Limb (tissue), 2 donors: Measurements from ENCODE around the gene FAM81A.
"Not testable (repeated sequence)": the region's sequence is repeated elsewhere in the genome, so short reads cannot be mapped to it uniquely, and the experiment has no call there.

Source experiments
- DNase-seq, 2 donors: peaks; one replicate each; pipeline ENCODE4 v3.0.0-alpha.2; 2016; ENCODE audit errors: extremely low spot score in 2 of 2

The FAM81A gene

GRCh38 chr15:59484399-59484798 is 46.4 kb downstream of the FAM81A start:
- DNase-seq: no peak

GRCh38 chr15:59485036-59485435 is 47.0 kb downstream of the FAM81A start:
- no peak for DNase-seq

- not testable (repeated sequence) for DNase-seq
Measured at GRCh38 chr15:59489485-59489884, 51.5 kb downstream of the FAM81A start.

DNA sequence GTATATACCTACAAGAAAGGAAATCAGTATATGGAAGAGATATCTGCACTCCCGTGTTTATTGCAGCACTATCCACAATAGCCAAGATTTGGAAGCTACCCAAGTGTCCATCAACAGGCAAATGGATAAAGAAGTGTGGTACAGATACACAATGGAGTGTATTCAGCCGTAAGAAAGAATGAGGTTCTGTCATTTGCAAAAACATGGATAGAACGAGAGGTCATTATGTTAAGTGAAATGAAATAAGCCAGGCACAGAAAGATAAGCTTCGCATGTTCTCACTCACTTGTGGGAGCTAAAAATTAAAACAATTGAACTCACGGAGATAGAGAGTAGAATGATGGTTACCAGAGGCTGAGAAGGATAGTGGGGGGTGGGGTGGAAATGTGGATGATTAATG is 53.1 kb downstream of the FAM81A start:
- DNase-seq: no peak

DNA sequence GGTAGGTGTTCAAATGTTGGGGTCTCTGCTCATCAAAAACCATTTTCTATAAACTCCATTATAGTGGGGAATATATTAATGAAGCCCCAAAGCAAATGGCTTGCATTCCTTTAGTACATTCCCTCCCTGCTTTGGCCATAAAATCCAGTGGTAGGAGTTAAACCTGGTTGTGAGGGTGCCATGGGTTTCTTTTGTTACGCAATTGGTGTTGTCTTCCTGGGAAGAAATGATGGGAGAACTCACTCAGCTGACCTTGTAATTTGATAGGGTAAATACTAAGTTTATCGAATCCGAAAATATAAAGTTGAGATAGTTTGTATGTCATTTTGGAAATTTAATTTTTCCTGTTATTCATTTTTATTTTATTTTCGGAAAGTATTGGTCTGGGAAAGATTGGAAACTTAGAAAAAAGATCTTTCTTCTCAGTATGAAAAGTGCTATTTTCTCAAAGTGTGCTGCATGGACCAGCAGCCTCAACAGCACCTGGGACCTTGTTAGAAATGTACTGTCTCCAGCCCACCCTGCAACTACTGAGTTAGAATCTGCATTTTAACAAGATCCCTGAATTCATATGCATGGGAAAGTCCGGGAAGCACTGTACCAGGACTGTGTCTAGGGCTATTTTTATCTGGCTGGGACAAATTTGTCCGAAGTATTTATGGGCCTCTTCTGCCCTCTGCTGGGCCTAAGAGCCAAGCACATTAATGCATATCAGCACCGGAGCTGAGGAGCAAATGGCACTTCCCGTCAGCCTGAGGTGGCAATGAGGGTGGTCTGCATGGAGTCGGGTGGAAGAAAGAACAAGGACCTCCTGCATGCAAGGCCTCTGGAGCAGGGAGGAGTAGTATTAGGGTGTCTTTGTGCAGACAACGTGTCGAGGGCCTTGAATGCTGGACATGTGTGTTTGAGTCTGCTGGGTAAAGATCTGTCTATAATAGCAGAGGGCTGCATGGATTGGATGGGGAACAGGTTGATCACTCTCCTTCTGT is 54.7 kb downstream of the FAM81A start:
- DNase-seq: peak; percentile 73 to 82

DNA sequence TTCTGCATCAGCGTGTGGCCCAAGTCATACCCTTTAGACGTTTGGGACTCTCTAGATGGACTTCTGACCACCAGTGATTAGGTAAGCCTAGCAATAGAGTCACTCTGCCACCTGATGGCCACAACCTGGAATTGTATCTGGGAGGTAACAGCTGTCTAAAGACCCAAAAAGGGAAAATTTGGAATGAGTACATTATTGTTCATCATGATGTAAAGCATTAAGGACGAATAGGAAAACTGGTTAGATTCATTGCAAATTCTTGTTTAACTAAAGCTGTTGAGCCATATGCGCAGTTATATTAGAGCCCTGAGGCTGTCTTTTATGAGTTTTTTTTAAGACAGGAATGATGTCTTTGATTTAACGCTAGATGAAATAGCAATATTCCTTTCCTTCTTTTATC is 63.6 kb downstream of the FAM81A start:
- peak in 1 of 2 donors; percentile 11 for DNase-seq

GRCh38 chr15:59515190-59515589 is 77.2 kb downstream of the FAM81A start:
- DNase-seq: no peak

DNA sequence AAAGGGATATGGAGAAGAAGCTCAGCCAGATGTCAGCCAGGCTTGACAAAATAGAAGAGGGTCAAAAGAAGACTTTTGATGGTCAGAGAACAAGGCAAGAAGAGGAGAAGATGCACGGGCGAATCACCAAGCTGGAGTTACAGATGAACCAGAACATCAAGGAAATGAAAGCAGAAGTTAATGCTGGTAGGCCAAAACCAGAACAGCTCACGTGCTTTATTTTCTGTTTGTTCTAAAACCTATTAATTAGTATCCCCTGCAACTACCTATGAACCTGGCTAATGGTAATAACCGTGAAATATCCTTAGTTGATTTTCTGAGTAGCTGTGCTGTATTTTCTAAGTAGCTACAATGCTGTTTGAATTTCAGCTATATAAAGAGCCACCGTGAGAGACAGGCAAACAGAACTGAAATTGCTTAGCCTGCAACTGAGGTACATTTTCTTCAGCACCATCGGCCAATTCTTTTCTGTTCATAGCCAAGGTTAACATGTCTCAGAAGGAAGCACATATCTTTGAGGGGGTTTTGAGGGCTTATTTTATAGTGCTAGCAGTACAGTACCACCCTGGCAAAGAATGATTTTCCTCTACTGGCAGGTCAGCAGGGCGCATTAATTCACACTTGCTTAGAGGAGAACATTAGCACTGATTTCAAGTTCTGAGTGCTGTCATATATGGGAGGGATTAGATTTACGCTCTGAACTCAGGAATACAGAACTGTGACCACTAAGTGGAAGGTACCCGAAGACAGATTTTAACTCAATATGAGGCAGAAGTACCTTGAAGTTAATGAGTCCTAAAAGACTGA is 78.9 kb downstream of the FAM81A start:
- no peak for DNase-seq

DNA sequence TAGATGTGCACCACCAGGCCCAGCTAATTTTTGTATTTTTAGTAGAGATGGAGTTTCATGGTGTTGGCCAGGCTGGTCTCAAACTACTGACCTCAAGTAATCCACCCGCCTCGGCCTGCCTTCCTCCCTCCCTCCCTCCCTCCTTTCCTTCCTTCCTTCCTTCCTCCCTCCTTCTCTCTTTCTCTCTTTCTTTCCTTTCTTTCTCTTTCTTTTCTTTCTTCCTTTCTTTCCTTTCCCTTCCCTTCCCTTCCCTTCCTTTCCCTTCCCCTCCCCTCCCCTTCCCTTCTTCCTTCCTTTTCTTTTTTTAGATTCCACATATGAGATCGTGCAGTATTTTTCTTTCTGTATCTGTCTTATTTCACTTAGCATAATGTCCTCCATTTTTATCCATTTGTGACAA is 81.3 kb downstream of the FAM81A start:
- DNase-seq: no peak

DNA sequence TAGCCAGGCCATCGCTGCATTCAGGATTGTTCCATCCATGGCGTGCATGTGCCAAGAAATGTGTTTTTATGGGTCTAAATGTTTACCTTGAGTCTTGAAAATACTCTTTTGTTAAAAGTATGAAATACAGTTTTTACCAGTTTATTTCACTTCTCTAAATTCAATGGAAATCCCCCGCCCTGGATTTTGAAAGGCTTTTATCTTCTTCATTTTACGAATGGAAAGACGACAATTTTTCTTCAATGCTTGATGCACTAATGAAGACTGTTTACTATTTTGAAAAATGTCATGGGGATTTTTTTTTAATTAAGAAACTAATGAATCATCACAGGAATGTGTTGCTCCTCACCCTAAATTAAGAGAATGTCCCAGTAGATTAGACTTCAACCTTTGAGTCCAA is 83.5 kb downstream of the FAM81A start:
- DNase-seq: no peak

DNA sequence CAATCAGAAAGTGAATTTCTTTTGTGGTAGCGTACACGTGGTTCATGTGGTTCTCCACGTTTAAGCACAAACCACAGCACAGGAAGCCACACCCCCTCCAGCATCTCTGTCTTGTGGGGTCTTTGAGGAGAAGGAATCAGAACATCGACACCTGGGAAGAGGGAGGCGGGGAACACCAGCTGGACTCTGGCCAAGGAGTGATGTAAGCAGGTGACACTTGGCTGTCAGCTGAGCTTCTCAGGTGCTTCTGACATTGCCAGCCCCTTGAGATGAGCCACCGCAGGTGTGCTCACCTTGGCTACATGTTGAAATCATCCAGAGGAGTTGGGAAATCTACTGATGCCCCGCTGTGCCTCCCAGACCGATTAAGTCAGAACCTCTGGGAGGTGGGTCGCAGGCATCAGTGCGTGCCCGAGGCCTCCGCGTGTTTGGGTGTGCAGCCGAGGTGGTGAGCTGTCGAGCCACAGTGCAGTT is 85.0 kb downstream of the FAM81A start:
- DNase-seq: no peak

DNA sequence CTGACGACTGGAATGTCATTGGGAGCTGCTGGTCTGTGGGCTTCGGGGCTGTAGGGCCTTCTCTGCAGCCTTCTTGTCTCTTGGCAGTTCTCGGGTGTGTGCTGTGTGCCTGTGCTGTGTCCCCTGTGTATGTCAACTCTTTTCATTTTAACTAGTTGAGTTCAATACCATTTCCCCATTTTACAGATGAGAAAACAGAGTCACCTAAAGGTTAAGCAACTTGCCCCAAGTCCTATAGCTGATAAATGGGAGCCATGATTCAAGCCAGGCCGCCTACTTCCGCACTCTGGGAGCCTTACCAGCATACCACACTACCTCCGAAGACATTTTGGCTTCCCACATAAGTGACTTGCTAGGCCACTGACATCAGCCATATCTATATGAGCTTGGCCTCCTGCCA is 85.7 kb downstream of the FAM81A start:
- no peak for DNase-seq

GRCh38 chr15:59524331-59524731 is 86.3 kb downstream of the FAM81A start:
- no peak for DNase-seq

- DNase-seq: not testable (repeated sequence)
Measured at GRCh38 chr15:59526466-59526865, 88.5 kb downstream of the FAM81A start.

DNA sequence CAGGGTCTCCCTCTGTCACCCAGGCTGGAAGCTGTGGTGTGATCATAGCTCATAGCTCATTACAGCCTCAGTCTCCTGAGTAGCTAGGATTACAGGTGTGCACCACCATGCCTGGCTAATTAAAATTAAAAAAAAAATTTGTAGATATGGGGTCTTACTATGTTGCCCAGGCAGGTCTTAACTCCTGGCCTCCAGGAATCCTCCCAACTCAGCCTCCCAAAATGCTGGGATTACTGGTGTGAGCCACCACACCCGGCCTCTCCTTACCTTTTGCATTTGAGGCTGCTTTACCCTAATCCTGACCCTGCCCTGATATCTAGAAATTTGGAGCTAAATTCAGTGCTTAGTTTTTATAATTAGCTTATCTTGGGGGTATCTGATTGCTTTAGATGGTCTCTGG is 90.4 kb downstream of the FAM81A start:
- DNase-seq: no peak

- peak; percentile 81 to 89 for DNase-seq
Measured at GRCh38 chr15:59528961-59529402, 91.0 kb downstream of the FAM81A start.

- no peak for DNase-seq
Measured at GRCh38 chr15:59531066-59531675, 93.2 kb downstream of the FAM81A start.

- peak in 1 of 2 donors; percentile 51 for DNase-seq
Measured at GRCh38 chr15:59532770-59533379, 94.9 kb downstream of the FAM81A start.

DNA sequence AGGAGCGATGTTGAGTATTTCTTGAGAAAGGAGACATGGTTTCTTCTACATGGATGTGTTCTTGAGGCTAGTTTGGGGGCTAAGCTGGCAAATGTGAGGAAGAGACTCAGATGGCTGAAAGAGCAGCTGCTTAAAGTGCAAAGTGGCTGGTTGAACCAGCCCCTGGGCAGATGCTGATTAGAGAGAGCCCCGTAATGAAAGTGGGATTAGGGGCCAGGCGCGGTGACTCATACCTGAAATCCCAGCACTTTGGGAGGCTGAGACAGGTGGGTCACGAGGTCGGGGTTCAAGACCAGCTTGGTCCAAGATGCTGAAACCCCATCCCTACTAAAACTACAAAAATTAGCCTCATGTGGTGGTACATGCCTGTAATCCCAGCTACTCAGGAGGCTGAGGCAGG is 98.6 kb downstream of the FAM81A start:
- DNase-seq: no peak

DNA sequence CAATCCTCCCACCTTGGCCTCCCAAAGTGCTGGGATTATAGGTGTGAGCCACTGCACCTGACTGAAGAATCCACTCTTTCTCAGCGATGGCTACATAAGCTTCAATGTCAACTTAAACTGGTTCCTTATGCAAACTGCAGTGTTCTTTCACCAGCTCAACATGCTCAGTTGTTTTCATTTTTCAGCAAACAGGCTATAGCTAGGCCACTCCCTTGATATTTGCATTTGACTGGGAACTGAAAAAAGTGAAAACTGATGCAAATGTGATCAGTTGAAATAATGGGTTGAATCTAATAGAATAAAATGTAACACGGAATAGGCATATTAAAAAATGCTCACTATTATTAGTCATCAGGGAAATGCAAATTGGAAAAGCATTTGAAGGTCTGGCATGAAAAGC is 99.4 kb downstream of the FAM81A start:
- DNase-seq: no peak

DNA sequence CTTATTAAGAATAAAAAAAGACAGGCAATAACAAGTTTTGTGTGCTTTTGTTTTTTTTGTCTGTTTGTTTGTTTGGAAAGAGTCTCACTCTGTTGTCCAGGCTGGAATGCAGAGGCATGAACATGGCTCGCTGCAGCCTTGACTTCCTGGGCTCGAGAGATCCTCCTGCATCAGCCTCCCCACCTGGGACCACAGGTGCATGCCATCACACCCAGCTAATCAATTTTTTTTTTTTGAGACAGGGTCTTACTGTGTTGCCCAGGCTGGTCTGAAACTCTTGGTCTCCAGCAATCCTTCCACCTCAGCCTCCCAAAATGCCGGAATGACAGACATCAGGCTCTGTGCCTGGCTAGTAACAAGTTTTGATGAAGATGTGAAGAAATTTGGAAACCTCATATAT is 100.5 kb downstream of the FAM81A start:
- no peak for DNase-seq
